A549 (cell line): ENCODE data around the gene ZNF91.

Experiments
- CEBPB ChIP-seq, 2 experiments: fragments of >200 bp in 1 of 2; sonication (Bioruptor Twin) in 1 of 2; formaldehyde crosslinking in 1 of 2; IDR thresholded peaks; 2 replicates each; pipeline ENCODE4 v1.6.1; 2012 to 2016
- CTCF ChIP-seq: fragments of >200 bp; sonication (Bioruptor Twin); formaldehyde crosslinking; IDR thresholded peaks from 3 replicates; pipeline ENCODE4 v1.5.1; 2016
- ELK1 ChIP-seq: fragments of 150-350 bp; IDR thresholded peaks from 2 replicates; pipeline ENCODE4 v1.6.1; 2014; ENCODE audit warnings: low read depth, mild to moderate bottlenecking, low read length
- RCOR1 ChIP-seq: fragments of 150-350 bp; IDR thresholded peaks from 2 replicates; pipeline ENCODE4 v1.6.1; 2014; ENCODE audit warnings: antibody characterized with exemption, low read length, low read depth

- TF ChIP-seq CEBPB (IDR thresholded peaks at IDR 0.05), result no peak
- TF ChIP-seq ELK1, result no peak
- TF ChIP-seq CTCF, result no peak
- no peak for TF ChIP-seq RCOR1
Observed at GRCh38 chr19:23410155-23410554, 14.9 kb upstream of the ZNF91 start.
